ENCODE measurements around the gene AGMO. TPM values are rescaled to one million over a fixed set of nuclear protein-coding genes. Genes with fewer than 3 reads are reported as not detected.

AGMO gene
- total and polyA plus RNA-seq, 7 donors: 0.16 to 0.42 (median 0.36) TPM; not detected in 4

- Histone ChIP-seq H3K4me1 (no peaks in the 10 kb centered on the region), H3K36me3 (no peaks in the 10 kb centered on the region), H3K27me3 (no peaks in the 10 kb centered on the region), H3K27ac (no peak overlapping the region), H3K9me3 (no peaks in the 10 kb centered on the region), H3K4me3 (no peak overlapping the region)
- no peak for DNase-seq
- intact Hi-C loops (cut with DNase I): no loop called here
- TF ChIP-seq CTCF (IDR thresholded peaks at IDR 0.05) (no peak), POLR2A (IDR thresholded peaks at IDR 0.05) (no peak), POLR2AphosphoS5 (IDR thresholded peaks at IDR 0.05) (no peak), EP300 (IDR thresholded peaks at IDR 0.05) (no peak)
- WGBS, 2 donors: 90 to 93% methylated on average over 2 of the region's 2 CpGs
Observed at GRCh38 chr7:15402436-15403136, 159.2 kb downstream of the AGMO start.

- no peak for DNase-seq
- Histone ChIP-seq H3K4me3 (no peak overlapping the region), H3K27me3 (no peaks in the 10 kb centered on the region), H3K36me3 (no peaks in the 10 kb centered on the region), H3K4me1 (no peaks in the 10 kb centered on the region), H3K9me3 (no peaks in the 10 kb centered on the region), H3K27ac (no peak overlapping the region)
- no peak for TF ChIP-seq EP300 (IDR thresholded peaks at IDR 0.05)
- no peak for TF ChIP-seq POLR2AphosphoS5 (IDR thresholded peaks at IDR 0.05)
- no peak for TF ChIP-seq POLR2A (IDR thresholded peaks at IDR 0.05)
- TF ChIP-seq CTCF (IDR thresholded peaks at IDR 0.05): no peak
- 71 to 73% methylated on average over 3 of the region's 3 CpGs for WGBS, 2 donors
- intact Hi-C loops (cut with DNase I): no loop called here
Observed at GRCh38 chr7:15400440-15400839, 161.4 kb downstream of the AGMO start.

- intact Hi-C loops (cut with DNase I): no loop called here
- Histone ChIP-seq H3K27me3 (no peaks in the 10 kb centered on the region), H3K27ac (no peak overlapping the region), H3K36me3 (no peaks in the 10 kb centered on the region), H3K4me1 (no peaks in the 10 kb centered on the region), H3K9me3 (no peaks in the 10 kb centered on the region), H3K4me3 (no peak overlapping the region)
- no peak for TF ChIP-seq POLR2A (IDR thresholded peaks at IDR 0.05)
- WGBS, 2 donors: 80 to 82% methylated on average over 2 of the region's 2 CpGs
- DNase-seq: no peak
Observed at GRCh38 chr7:15399441-15399840, 162.4 kb downstream of the AGMO start.

- Histone ChIP-seq H3K36me3 (no peaks in the 10 kb centered on the region), H3K4me3 (no peak overlapping the region), H3K27me3 (no peaks in the 10 kb centered on the region), H3K27ac (no peak overlapping the region), H3K4me1 (no peaks in the 10 kb centered on the region), H3K9me3 (no peaks in the 10 kb centered on the region)
- intact Hi-C loops (cut with DNase I): no loop called here
- WGBS, 2 donors: 81 to 90% methylated on average over 9 of the region's 9 CpGs
- TF ChIP-seq POLR2AphosphoS5 (IDR thresholded peaks at IDR 0.05) (no peak), CTCF (IDR thresholded peaks at IDR 0.05) (no peak), EP300 (IDR thresholded peaks at IDR 0.05) (no peak), POLR2A (IDR thresholded peaks at IDR 0.05) (no peak)
- DNase-seq: no peak
Observed at GRCh38 chr7:15397922-15398760, 163.7 kb downstream of the AGMO start.

- H3K36me3 ChIP-seq: no peaks in the 10 kb centered on the region
- WGBS, 2 donors: 95 to 97% methylated on average over 43 of the region's 43 CpGs
- H3K9me3 ChIP-seq: no peaks in the 10 kb centered on the region
- H3K4me3 ChIP-seq: no peak overlapping the region
- H3K27ac ChIP-seq: no peak overlapping the region
- TF ChIP-seq POLR2AphosphoS5 (IDR thresholded peaks at IDR 0.05): no peak
- no peak for TF ChIP-seq POLR2A (IDR thresholded peaks at IDR 0.05)
- H3K27me3 ChIP-seq: no peaks in the 10 kb centered on the region
- H3K4me1 ChIP-seq: no peaks in the 10 kb centered on the region
- no peak for DNase-seq
- intact Hi-C loops (cut with DNase I): no loop called here
Observed at GRCh38 chr7:15397159-15397550, 164.7 kb downstream of the AGMO start.
